SK-N-SH treated with all-trans-retinoic acid at 6 μM for 48 hours (cell line): ENCODE results near the gene SLC1A7.

Experiments used
- ZFP30 ChIP-seq: fragments of 450-650 bp; formaldehyde crosslinking; IDR thresholded peaks from 2 replicates; pipeline ENCODE4 v1.5.0; 2022; ENCODE audit warnings: mild to moderate bottlenecking, moderate library complexity
- ZNF565 ChIP-seq: fragments of 450-650 bp; formaldehyde crosslinking; conservative IDR thresholded peaks from 2 replicates; pipeline ENCODE4 v1.5.0; 2020; ENCODE audit warnings: low read depth, mild to moderate bottlenecking, moderate library complexity
- TF ChIP-seq, protein P1 (sequence below): fragments of 250-450 bp; sonication (Bioruptor Pico); IDR thresholded peaks from 2 replicates; pipeline ENCODE4 v1.5.1; 2020; ENCODE audit warnings: low read depth, mild to moderate bottlenecking, moderate library complexity
- TF ChIP-seq, protein P2 (sequence below): fragments of 250-450 bp; sonication (Bioruptor Pico); IDR thresholded peaks from 2 replicates; pipeline ENCODE4 v1.8.0; 2021; ENCODE audit warnings: low read depth, mild to moderate bottlenecking, moderate library complexity, borderline replicate concordance

DNA sequence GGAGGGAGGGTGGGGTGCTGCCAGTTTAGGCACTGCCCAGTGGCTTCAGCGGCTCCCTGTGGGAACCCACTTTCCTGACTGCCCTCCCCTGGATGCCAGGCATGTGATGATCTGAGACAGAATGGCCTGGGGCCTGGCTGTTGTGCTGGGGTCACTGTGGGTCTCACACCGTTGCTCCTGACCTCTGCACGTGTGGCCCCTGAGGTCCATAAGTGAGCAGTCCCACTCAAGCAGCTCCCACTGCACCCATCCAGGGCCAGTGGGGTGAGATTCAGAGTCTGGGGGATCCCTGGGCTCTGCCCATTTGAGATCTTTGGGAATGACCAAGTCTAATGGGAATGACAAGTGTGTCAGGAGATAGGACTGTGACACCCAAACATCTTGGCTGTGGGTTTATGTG, 62.4 kb downstream of the SLC1A7 start:
- TF ChIP-seq ZFP30 (no peak), ZNF565 (CRISPR knock-in tag) (no peak)
- TF ChIP-seq, protein P1, sequence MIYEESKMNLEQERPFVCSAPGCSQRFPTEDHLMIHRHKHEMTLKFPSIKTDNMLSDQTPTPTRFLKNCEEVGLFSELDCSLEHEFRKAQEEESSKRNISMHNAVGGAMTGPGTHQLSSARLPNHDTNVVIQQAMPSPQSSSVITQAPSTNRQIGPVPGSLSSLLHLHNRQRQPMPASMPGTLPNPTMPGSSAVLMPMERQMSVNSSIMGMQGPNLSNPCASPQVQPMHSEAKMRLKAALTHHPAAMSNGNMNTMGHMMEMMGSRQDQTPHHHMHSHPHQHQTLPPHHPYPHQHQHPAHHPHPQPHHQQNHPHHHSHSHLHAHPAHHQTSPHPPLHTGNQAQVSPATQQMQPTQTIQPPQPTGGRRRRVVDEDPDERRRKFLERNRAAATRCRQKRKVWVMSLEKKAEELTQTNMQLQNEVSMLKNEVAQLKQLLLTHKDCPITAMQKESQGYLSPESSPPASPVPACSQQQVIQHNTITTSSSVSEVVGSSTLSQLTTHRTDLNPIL (CRISPR knock-in tag), result no peak
- TF ChIP-seq, protein P2, sequence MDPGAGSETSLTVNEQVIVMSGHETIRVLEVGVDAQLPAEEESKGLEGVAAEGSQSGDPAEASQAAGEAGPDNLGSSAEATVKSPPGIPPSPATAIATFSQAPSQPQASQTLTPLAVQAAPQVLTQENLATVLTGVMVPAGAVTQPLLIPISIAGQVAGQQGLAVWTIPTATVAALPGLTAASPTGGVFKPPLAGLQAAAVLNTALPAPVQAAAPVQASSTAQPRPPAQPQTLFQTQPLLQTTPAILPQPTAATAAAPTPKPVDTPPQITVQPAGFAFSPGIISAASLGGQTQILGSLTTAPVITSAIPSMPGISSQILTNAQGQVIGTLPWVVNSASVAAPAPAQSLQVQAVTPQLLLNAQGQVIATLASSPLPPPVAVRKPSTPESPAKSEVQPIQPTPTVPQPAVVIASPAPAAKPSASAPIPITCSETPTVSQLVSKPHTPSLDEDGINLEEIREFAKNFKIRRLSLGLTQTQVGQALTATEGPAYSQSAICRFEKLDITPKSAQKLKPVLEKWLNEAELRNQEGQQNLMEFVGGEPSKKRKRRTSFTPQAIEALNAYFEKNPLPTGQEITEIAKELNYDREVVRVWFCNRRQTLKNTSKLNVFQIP (CRISPR knock-in tag), result no peak
